B cell (primary cell): Measurements from ENCODE around the gene CBL. TPM values are rescaled to one million over a fixed set of nuclear protein-coding genes. Genes with fewer than 3 reads are reported as not detected.

Experiments
- ATAC-seq: fragments of 200-7000 bp; cut with Tn5 transposase; one replicate; pipeline ENCODE4 v1.10.0; 2021; ENCODE audit warnings: low read depth, mild to moderate bottlenecking, moderate number of reproducible peaks, moderate library complexity
- CTCF ChIA-PET: fragments of 350-600 bp; sonication (Branson Sonifier 250); formaldehyde crosslinking; loops from one replicate; lab custom pipeline; 2021; ENCODE audit warnings: antibody characterized with exemption, inconsistent platforms; lab: Charles Lee
- POLR2A ChIA-PET: fragments of 350-600 bp; sonication (Branson Sonifier 250); formaldehyde crosslinking; loops from one replicate; lab custom pipeline; 2021; ENCODE audit warnings: antibody characterized with exemption; lab: Charles Lee
- DNase-seq: peaks from one replicate; pipeline ENCODE4 v3.0.0; 2013
- H2AFZ ChIP-seq: 2 replicates; pipeline ENCODE4 v1.6.1; 2012; ENCODE audit warnings: mild to moderate bottlenecking, low read depth, low read length; ENCODE audit not compliant: insufficient read depth, poor library complexity, severe bottlenecking
- H3K27ac ChIP-seq, 2 donors: 1 replicate in 1 of 2; 2 replicates in 1 of 2; pipeline ENCODE4 v1.5.1; 2012 to 2013; ENCODE audit warnings: low read length in 2 of 2, mild to moderate bottlenecking in 2 of 2, moderate library complexity in 1 of 2
- H3K27me3 ChIP-seq, 4 experiments: fragments of 200-600 bp in 1 of 4; sonication (generic) in 1 of 4; replicated peaks in 1 of 4; 1 replicate in 2 of 4; 2 replicates in 2 of 4; pipeline versions ENCODE4 v1.6.1 to v1.7.0; 2013 to 2016; ENCODE audit warnings: low read length in 3 of 4, mild to moderate bottlenecking in 2 of 4, mixed read lengths in 1 of 4, moderate library complexity in 1 of 4; ENCODE audit not compliant: insufficient read depth in 4 of 4, control insufficient read depth in 3 of 4; ENCODE audit errors: control extremely low read depth in 1 of 4
- H3K36me3 ChIP-seq, 2 experiments: replicated peaks in 1 of 2; 1 replicate in 1 of 2; 2 replicates in 1 of 2; pipeline versions ENCODE4 v1.6.1 to v1.7.1; 2013; ENCODE audit warnings: low read length in 1 of 2; ENCODE audit not compliant: insufficient read depth in 2 of 2, control insufficient read depth in 1 of 2; ENCODE audit errors: control extremely low read depth in 1 of 2, extremely low read depth in 1 of 2
- H3K4me1 ChIP-seq, 2 donors: fragments of 200-600 bp in 1 of 2; sonication (generic) in 1 of 2; 1 replicate in 1 of 2; 2 replicates in 1 of 2; pipeline versions ENCODE4 v1.5.1 to v1.6.1; 2013 to 2017; ENCODE audit warnings: low read length in 2 of 2; ENCODE audit not compliant: control insufficient read depth in 2 of 2, insufficient read depth in 2 of 2
- H3K4me2 ChIP-seq: replicated peaks from 2 replicates; pipeline ENCODE3; 2012; ENCODE audit warnings: mild to moderate bottlenecking, low read depth, low read length; ENCODE audit not compliant: poor library complexity, severe bottlenecking
- H3K4me3 ChIP-seq, 5 experiments: fragments of 200-600 bp in 1 of 5; sonication (generic) in 1 of 5; 1 replicate in 3 of 5; 2 replicates in 2 of 5; pipeline versions ENCODE4 v1.5.1 to v1.7.0; 2011 to 2016; ENCODE audit warnings: low read length in 4 of 5, mild to moderate bottlenecking in 4 of 5, low read depth in 2 of 5, control low read depth in 1 of 5, moderate library complexity in 1 of 5; ENCODE audit not compliant: insufficient read depth in 1 of 5; ENCODE audit errors: control extremely low read depth in 1 of 5, extremely low read depth in 1 of 5
- H3K79me2 ChIP-seq: fragments of 200-600 bp; sonication (generic); one replicate; pipeline ENCODE4 v1.6.0; 2016; ENCODE audit warnings: low read length; ENCODE audit not compliant: control insufficient read depth, insufficient read depth
- H3K9ac ChIP-seq: fragments of 200-600 bp; sonication (generic); 2 replicates; pipeline ENCODE4 v1.6.1; 2017; ENCODE audit warnings: mild to moderate bottlenecking, low read length, moderate library complexity
- H3K9me3 ChIP-seq, 3 donors: one replicate each; pipeline versions ENCODE4 v1.6.1 to v1.7.1; 2013; ENCODE audit warnings: low read length in 2 of 3; ENCODE audit not compliant: control insufficient read depth in 2 of 3, insufficient read depth in 1 of 3; ENCODE audit errors: control extremely low read depth in 1 of 3
- H4K20me1 ChIP-seq: 2 replicates; pipeline ENCODE4 v1.6.0; 2012; ENCODE audit warnings: mild to moderate bottlenecking, low read length; ENCODE audit not compliant: insufficient read depth, control insufficient read depth, poor library complexity, severe bottlenecking
- H3K27ac Mint-ChIP-seq: one replicate; pipeline ENCODE4 v1.8.0; 2021; ENCODE audit warnings: mixed read lengths
- H3K27me3 Mint-ChIP-seq: one replicate; pipeline ENCODE4 v1.8.0; 2021; ENCODE audit warnings: mixed read lengths
- H3K4me1 Mint-ChIP-seq: one replicate; pipeline ENCODE4 v1.8.0; 2021; ENCODE audit warnings: mixed read lengths
- H3K4me3 Mint-ChIP-seq: one replicate; pipeline ENCODE4 v1.8.0; 2021; ENCODE audit warnings: mixed read lengths
- H3K9me3 Mint-ChIP-seq: one replicate; pipeline ENCODE4 v1.8.0; 2022; ENCODE audit warnings: mixed read lengths; ENCODE audit not compliant: insufficient read depth
- EZH2 ChIP-seq: IDR thresholded peaks from 2 replicates; pipeline ENCODE4 v1.6.1; 2012; ENCODE audit warnings: borderline replicate concordance, low read depth, mild to moderate bottlenecking, moderate library complexity, low read length; ENCODE audit not compliant: insufficient read depth, poor library complexity, severe bottlenecking
- WGBS: methylation state at CpG from one replicate; pipeline ENCODE4 v1.1.5; 2013; ENCODE audit warnings: missing lambda C conversion rate; ENCODE audit not compliant: insufficient coverage; 5-methylcytosine and 5-hydroxymethylcytosine counted together
- intact Hi-C: fragments of 100-400 bp; cut with micrococcal nuclease; formaldehyde crosslinking; loops from one replicate; pipeline ENCODE4 v1.10.0; 2022
- polyA plus RNA-seq: library from polyadenylated mRNA; depleted of rRNA; stranded (reverse); fragments of >200 nt; gene quantifications from 2 replicates; pipeline ENCODE4 v1.2.3, GENCODE V29; 2012
- total RNA-seq, 2 donors: library from RNA; stranded (reverse); fragments of 120-200 nt in 1 of 2; gene quantifications; 1 replicate in 1 of 2; 2 replicates in 1 of 2; pipeline versions ENCODE4 v1.2.3 to v1.2.4, GENCODE V29; 2013 to 2022
- TF ChIP-seq, protein P1 (sequence below): fragments of 200-600 bp; IDR thresholded peaks from one replicate; pipeline ENCODE4 v1.8.0; 2022; ENCODE audit warnings: antibody characterized with exemption, mild to moderate bottlenecking

Gene CBL
- total and polyA plus RNA-seq, 2 donors (not counting 1 experiment from before 2014, with no cell fraction given) = 11.7 to 35.2 TPM

GRCh38 chr11:119188067-119188466, 18.1 kb upstream of the CBL start:
- H3K36me3 ChIP-seq = no peaks in the 10 kb centered on the region
- H3K4me3 ChIP-seq = no peak overlapping the region
- no peak for TF ChIP-seq EZH2
- TF ChIP-seq, protein P1, sequence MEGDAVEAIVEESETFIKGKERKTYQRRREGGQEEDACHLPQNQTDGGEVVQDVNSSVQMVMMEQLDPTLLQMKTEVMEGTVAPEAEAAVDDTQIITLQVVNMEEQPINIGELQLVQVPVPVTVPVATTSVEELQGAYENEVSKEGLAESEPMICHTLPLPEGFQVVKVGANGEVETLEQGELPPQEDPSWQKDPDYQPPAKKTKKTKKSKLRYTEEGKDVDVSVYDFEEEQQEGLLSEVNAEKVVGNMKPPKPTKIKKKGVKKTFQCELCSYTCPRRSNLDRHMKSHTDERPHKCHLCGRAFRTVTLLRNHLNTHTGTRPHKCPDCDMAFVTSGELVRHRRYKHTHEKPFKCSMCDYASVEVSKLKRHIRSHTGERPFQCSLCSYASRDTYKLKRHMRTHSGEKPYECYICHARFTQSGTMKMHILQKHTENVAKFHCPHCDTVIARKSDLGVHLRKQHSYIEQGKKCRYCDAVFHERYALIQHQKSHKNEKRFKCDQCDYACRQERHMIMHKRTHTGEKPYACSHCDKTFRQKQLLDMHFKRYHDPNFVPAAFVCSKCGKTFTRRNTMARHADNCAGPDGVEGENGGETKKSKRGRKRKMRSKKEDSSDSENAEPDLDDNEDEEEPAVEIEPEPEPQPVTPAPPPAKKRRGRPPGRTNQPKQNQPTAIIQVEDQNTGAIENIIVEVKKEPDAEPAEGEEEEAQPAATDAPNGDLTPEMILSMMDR = no peak
- H3K27ac Mint-ChIP-seq = no peak overlapping the region
- H3K27me3 Mint-ChIP-seq = no peaks in the 10 kb centered on the region
- peaks cover 4% of the 10 kb centered on the region for H3K4me1 Mint-ChIP-seq
- H3K27ac ChIP-seq = no peak overlapping the region
- intact Hi-C loops = no loop called here
- no peak overlapping the region for H3K4me2 ChIP-seq
- no peaks in the 10 kb centered on the region for H3K79me2 ChIP-seq
- CTCF ChIA-PET = no interaction called here
- POLR2A ChIA-PET = no interaction called here
- H4K20me1 ChIP-seq = no peaks in the 10 kb centered on the region
- no peaks in the 10 kb centered on the region for H3K9me3 Mint-ChIP-seq
- no peak overlapping the region for H2AFZ ChIP-seq
- WGBS = 96% methylated on average over 11 of the region's 11 CpGs
- no peak for DNase-seq
- no peak overlapping the region for H3K9ac ChIP-seq
- no peaks in the 10 kb centered on the region for H3K9me3 ChIP-seq
- no peaks in the 10 kb centered on the region for H3K27me3 ChIP-seq
- ATAC-seq = no peak
- H3K4me1 ChIP-seq = no peaks in the 10 kb centered on the region
- no peak overlapping the region for H3K4me3 Mint-ChIP-seq

DNA sequence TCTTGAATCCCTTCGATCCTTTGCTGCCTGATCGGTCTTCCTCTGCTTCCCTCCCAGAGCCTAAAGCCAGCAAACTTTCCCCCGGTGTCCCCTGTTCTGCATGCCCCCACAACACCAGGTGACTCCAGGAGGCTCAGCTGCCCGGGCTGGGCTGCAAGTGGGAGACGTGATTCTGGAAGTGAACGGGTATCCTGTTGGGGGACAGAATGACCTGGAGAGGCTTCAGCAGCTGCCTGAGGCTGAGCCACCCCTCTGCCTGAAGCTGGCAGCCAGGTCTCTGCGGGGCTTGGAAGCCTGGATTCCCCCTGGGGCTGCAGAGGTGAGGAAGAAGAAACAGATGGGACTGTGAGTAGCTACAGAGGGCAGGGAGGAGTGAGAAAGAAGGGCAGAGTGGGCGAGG, 17.3 kb upstream of the CBL start:
- no peaks in the 10 kb centered on the region for H3K9me3 Mint-ChIP-seq
- TF ChIP-seq, protein P1 = no peak
- TF ChIP-seq EZH2 = no peak
- WGBS = 90% methylated on average over 8 of the region's 8 CpGs
- Histone ChIP-seq H3K36me3 (no peaks in the 10 kb centered on the region), H4K20me1 (no peaks in the 10 kb centered on the region), H3K4me2 (no peak overlapping the region), H3K9ac (no peak overlapping the region), H3K79me2 (no peaks in the 10 kb centered on the region), H3K27ac (no peak overlapping the region), H3K27me3 (no peaks in the 10 kb centered on the region), H3K4me1 (no peaks in the 10 kb centered on the region), H3K9me3 (no peaks in the 10 kb centered on the region), H2AFZ (no peak overlapping the region), H3K4me3 (no peak overlapping the region)
- H3K4me3 Mint-ChIP-seq = no peak overlapping the region
- intact Hi-C loops = no loop called here
- no peak overlapping the region for H3K27ac Mint-ChIP-seq
- DNase-seq = no peak
- no peaks in the 10 kb centered on the region for H3K27me3 Mint-ChIP-seq
- CTCF ChIA-PET = interaction anchor here (1.3 kb wide), 1 partner anchor 25 kb away, joined by 4 read pairs; no protein-coding TSS in a partner anchor
- POLR2A ChIA-PET = no interaction called here
- ATAC-seq = no peak
- H3K4me1 Mint-ChIP-seq = peaks cover 4% of the 10 kb centered on the region
